Left lung (tissue), 10 donors: ENCODE measurements around the gene NFIL3. TPM values are rescaled to one million over a fixed set of nuclear protein-coding genes. Genes with fewer than 3 reads are reported as not detected.

Experiments used
- ATAC-seq: fragments of 200-7000 bp; cut with Tn5 transposase; one replicate; pipeline ENCODE4 v1.9.1; 2020; ENCODE audit warnings: moderate library complexity
- DNase-seq, 4 donors: peaks; one replicate each; pipeline ENCODE4 v3.0.0-alpha.2; 2013 to 2020
- H3K27ac ChIP-seq, 2 donors: fragments of 200-600 bp; sonication (generic) in 1 of 2; one replicate each; pipeline versions ENCODE4 v1.5.0 to v1.8.0; 2020 to 2021
- H3K27me3 ChIP-seq, 2 donors: fragments of 200-600 bp; sonication (generic) in 1 of 2; one replicate each; pipeline versions ENCODE4 v1.5.0 to v1.8.0; 2020 to 2021
- H3K36me3 ChIP-seq, 2 donors: fragments of 200-600 bp; sonication (generic) in 1 of 2; one replicate each; pipeline versions ENCODE4 v1.5.0 to v1.8.0; 2020 to 2021
- H3K4me1 ChIP-seq, 2 donors: fragments of 200-600 bp; one replicate each; pipeline ENCODE4 v1.8.0; 2021
- H3K4me3 ChIP-seq, 2 donors: fragments of 200-600 bp; sonication (generic) in 1 of 2; one replicate each; pipeline versions ENCODE4 v1.5.0 to v1.8.0; 2020 to 2021; ENCODE audit warnings: mild to moderate bottlenecking in 1 of 2
- H3K9me3 ChIP-seq, 2 donors: fragments of 200-600 bp; sonication (generic) in 1 of 2; one replicate each; pipeline versions ENCODE4 v1.5.0 to v1.8.0; 2020 to 2021
- CTCF ChIP-seq, 2 donors: fragments of 200-600 bp; sonication (generic) in 1 of 2; IDR thresholded peaks; one replicate each; pipeline versions ENCODE4 v1.5.0 to v1.8.0; 2021; ENCODE audit warnings: antibody characterized with exemption in 2 of 2
- intact Hi-C, 2 donors: fragments of 100-400 bp; cut with DNase I; formaldehyde crosslinking; loops; one replicate each; pipeline versions ENCODE4 v1.11.2 to v1.14.2; 2022
- polyA plus RNA-seq, 6 donors: library from polyadenylated mRNA; unstranded; fragments of 120-200 nt; gene quantifications; one replicate each; pipeline ENCODE4 v1.2.1, GENCODE V29; 2013; ENCODE audit not compliant: insufficient read length in 6 of 6
- total RNA-seq, 2 donors: library from RNA; stranded (reverse); fragmentation: NEBNext Ultra II Directional; extraction: Animal tissue kit (Norgen Biotek cat#: 25700); gene quantifications; one replicate each; pipeline ENCODE4 v1.2.1, GENCODE V29; 2021
- donor health status: DM: no; HTN: yes; CAD: no.
- donor health status: DM: no; HTN: no; CAD: no.

The NFIL3 gene
- total and polyA plus RNA-seq, 8 donors: 27.8 to 52.8 (median 44.0) TPM

GRCh38 chr9:91408475-91408874 is 15.2 kb downstream of the NFIL3 start:
- no peak for DNase-seq
- Histone ChIP-seq H3K27me3 (no peaks in the 10 kb centered on the region), H3K4me3 (no peak overlapping the region), H3K36me3 (peaks cover 0 to 40% of the 10 kb centered on the region in 2 donors), H3K27ac (no peak overlapping the region), H3K9me3 (no peaks in the 10 kb centered on the region), H3K4me1 (peaks cover 9 to 62% of the 10 kb centered on the region in 2 donors)
- TF ChIP-seq CTCF (IDR thresholded peaks at IDR 0.05): no peak
- intact Hi-C loops: no loop called here
- ATAC-seq: no peak

GRCh38 chr9:91407580-91408318 is 15.9 kb downstream of the NFIL3 start:
- ATAC-seq: peak; percentile 38
- intact Hi-C loops: no loop called here
- no peak for TF ChIP-seq CTCF (IDR thresholded peaks at IDR 0.05)

GRCh38 chr9:91405343-91406077 is 18.1 kb downstream of the NFIL3 start:
- no peak for DNase-seq
- H3K4me1 ChIP-seq: peaks cover 2 to 36% of the 10 kb centered on the region in 2 donors
- H3K27ac ChIP-seq: no peak overlapping the region
- no peak for TF ChIP-seq CTCF (IDR thresholded peaks at IDR 0.05)
- H3K27me3 ChIP-seq: no peaks in the 10 kb centered on the region
- H3K36me3 ChIP-seq: peaks cover 0 to 37% of the 10 kb centered on the region in 2 donors
- no peak for ATAC-seq
- no peak overlapping the region for H3K4me3 ChIP-seq
- H3K9me3 ChIP-seq: no peaks in the 10 kb centered on the region
- intact Hi-C loops: no loop called here

More at GRCh38 chr9:91407580-91408318, 15.9 kb downstream of the NFIL3 start:
- no peak overlapping the region for H3K27ac ChIP-seq
- no peaks in the 10 kb centered on the region for H3K9me3 ChIP-seq
- peaks cover 9 to 59% of the 10 kb centered on the region in 2 donors for H3K4me1 ChIP-seq
- peaks cover 0 to 40% of the 10 kb centered on the region in 2 donors for H3K36me3 ChIP-seq
- H3K27me3 ChIP-seq: no peaks in the 10 kb centered on the region
- H3K4me3 ChIP-seq: no peak overlapping the region
- DNase-seq: no peak

GRCh38 chr9:91403665-91404543 is 19.7 kb downstream of the NFIL3 start:
- no peak for TF ChIP-seq CTCF (IDR thresholded peaks at IDR 0.05)
- Histone ChIP-seq H3K4me1 (peaks cover 0 to 23% of the 10 kb centered on the region in 2 donors), H3K9me3 (no peaks in the 10 kb centered on the region), H3K27me3 (no peaks in the 10 kb centered on the region), H3K36me3 (peaks cover 0 to 21% of the 10 kb centered on the region in 2 donors), H3K27ac (peak overlapping the region in 1 of 2 donors; percentile 55), H3K4me3 (no peak overlapping the region)
- intact Hi-C loops: no loop called here
- ATAC-seq (peak; percentile 63), DNase-seq (no peak)
